Astrocyte of the cerebellum (primary cell): Measurements from ENCODE around the gene SHTN1.
A peak's percentile ranks its signal among the peaks of the same experiment; 100 is the strongest.

ENCODE experiments used
- DNase-seq: peaks from one replicate; pipeline ENCODE4 v3.0.0-alpha.2; 2011; ENCODE audit warnings: low read depth
- H3K4me3 ChIP-seq: 2 replicates; pipeline ENCODE4 v1.5.1; 2011; ENCODE audit warnings: mild to moderate bottlenecking, low read depth, low read length, moderate library complexity
- CTCF ChIP-seq: IDR thresholded peaks from 2 replicates; pipeline ENCODE4 v1.5.1; 2012; ENCODE audit warnings: low read length, low read depth, moderate library complexity, mild to moderate bottlenecking; ENCODE audit errors: missing control alignments
- in situ Hi-C: cut with HindIII; loops from 2 replicates; pipeline ENCODE4 v1.10.0; 2017; ENCODE audit warnings: low sequenced_read_pairs

The SHTN1 gene

DNA sequence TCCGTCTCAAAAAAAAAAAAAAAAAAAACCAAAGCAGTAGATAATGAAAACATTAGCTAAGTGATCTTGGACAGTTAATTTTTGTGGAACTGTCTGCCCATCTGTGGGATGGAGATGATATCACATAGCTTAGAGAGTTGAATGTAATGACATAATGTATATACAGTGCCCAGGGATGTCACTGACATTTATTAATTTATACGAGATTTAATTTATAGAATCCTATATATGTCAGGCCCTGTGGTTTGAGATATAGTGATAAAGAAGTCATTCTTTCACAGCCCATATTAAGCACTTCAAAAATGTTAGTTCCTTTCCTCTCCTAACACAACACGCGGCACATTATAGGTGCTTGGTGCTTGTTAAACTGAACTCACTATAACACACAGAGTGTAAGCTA is 151.7 kb downstream of the SHTN1 start:
- in situ Hi-C loops, result no loop called here
- DNase-seq, result no peak
- H3K4me3 ChIP-seq, result no peak overlapping the region
- TF ChIP-seq CTCF, result no peak

- no peak for DNase-seq
- no peak overlapping the region for H3K4me3 ChIP-seq
- in situ Hi-C loops, result no loop called here
- TF ChIP-seq CTCF, result no peak
Observed at GRCh38 chr10:116852246-116852645, 152.7 kb downstream of the SHTN1 start.

DNA sequence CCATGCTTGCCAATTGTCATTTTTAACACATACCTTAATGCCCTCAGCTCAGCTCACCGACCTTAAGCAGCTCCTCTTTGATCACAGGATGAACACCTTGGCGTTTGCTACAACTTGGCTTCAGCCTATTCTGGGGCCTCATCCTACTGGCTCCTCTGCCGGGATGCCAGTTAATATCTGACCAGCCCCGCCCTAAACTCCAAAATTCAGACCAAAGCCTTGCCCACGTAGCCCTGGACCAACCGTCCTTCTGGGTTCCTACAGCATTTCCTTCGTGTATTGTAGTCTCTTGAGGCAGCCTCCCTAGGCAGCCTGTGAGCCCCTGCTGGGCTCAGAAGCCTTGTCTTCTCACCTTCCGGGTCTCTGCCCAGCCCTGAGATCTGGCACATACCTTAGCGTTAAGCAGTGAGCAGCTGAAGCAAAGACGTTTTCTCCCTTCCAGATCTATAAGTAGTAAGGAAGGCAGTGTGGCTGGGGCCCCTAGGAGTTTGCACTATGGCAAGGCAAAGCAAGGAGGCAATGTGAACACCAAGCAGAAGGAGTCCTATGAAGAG is 154.9 kb downstream of the SHTN1 start:
- DNase-seq, result no peak
- no peak for TF ChIP-seq CTCF
- in situ Hi-C loops, result no loop called here
- H3K4me3 ChIP-seq, result peak overlapping the region; percentile 72

DNA sequence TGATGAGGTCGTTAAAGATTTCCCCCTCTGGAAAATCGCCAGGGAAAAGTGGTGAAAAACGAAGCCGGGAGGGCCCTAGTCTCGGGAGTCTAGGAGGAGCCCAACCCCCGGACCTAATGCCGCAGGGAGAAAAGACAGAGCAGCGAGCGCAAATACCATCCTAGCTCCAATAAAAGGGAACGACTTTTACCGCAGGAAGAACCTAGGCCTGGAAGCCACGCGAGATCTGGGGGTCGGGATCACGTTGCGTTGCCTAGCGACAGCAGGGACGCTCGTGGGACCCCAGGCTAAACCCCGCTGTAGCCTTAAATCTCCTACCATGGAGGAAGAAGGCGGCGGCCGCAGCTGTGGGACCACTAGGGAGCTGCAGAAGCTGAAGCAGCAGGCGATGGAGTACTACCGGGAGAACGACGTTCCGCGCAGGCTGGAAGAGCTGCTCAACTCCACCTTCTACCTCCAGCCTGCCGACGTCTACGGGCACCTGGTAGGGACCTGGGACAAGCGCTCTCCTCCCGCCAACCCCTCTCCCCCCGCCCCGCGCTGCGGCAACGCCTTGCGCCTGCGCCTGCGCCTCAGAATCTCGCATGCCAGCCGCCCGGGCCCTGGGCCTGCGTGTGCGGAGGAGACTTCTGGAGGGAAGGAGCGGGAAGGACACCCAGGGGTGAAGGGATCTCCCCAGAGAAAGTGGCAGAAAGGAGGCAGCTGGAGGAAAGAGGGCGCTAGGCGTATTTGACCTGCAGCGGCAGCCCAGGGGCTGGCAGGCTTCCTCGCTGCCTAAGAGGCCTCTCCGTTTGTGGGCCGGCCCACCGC is 155.5 kb downstream of the SHTN1 start, which contains the start of gene ENO4:
ENO4 (plus strand) TSS at position 252 of the 810 bp plus-strand sequence; CDS start at position 320, 68 bp downstream.
- in situ Hi-C loops, result no loop called here
- no peak for TF ChIP-seq CTCF
- peak; percentile 78 for DNase-seq
- H3K4me3 ChIP-seq, result peak within 1 kb of the TSS; percentile 72

GRCh38 chr10:116848944-116849247 is 156.1 kb downstream of the SHTN1 start:
- H3K4me3 ChIP-seq, result peak overlapping the region; percentile 72
- in situ Hi-C loops, result no loop called here
- no peak for TF ChIP-seq CTCF
- no peak for DNase-seq

DNA sequence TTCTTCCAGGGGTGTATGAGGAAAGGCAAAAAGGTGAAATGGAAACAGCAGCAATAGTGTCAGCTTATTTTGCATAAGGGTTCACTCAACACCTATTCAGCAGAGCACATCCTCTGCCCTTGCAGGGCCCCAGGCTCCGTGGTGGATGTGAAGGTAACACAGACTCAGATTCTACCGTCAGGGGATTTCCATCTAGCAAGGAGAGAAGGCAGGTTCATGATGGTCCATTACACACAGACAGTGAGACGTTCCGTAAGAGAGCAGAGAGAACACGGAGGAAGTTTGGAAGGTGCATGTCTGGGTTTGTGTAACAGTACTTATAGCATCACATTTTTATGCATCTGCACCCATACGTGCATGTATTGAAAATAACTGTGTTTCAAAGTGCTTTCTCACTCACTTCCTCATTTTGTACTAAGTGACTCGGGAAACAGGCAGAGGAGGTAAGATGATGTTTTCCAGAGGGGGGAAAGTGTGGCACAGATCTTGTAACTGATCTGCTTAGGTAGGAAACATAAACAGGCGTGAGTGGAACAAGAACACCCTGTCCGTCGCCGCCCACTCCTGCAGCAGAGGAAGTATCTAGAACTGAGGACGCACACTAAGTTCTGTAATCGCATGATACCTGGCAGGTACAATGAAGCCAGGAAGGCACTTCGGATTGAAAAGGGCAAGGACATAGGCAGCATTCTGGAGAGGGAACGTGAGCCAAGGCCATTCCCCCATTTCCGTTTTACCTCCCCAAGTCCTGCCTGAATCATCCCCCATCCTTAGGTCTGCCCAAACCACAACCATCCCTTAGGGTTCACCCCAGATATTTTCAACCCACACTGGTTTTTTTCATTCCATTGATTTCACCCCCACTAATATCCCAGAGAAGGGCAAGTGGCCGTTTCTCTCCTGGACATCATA is 156.7 kb downstream of the SHTN1 start:
- H3K4me3 ChIP-seq, result peak overlapping the region; percentile 72
- in situ Hi-C loops, result no loop called here

More for the DNA sequence above, 156.7 kb downstream of the SHTN1 start:
- TF ChIP-seq CTCF, result no peak
- no peak for DNase-seq
